Activated B cell treated with CpG ODN at 0.5 μM for 24 hours (primary cell): ENCODE results near the gene CTNNA2. TPM values are rescaled to one million over a fixed set of nuclear protein-coding genes. Genes with fewer than 3 reads are reported as not detected.

Experiments
- ATAC-seq: fragments of 200-7000 bp; cut with Tn5 transposase; one replicate; pipeline ENCODE4 v1.10.0; 2021; ENCODE audit warnings: low read depth, mild to moderate bottlenecking, moderate library complexity
- CTCF ChIA-PET: fragments of 350-600 bp; sonication (Branson Sonifier 250); formaldehyde crosslinking; loops from one replicate; lab custom pipeline; 2021; ENCODE audit warnings: antibody characterized with exemption; lab: Charles Lee
- POLR2A ChIA-PET: fragments of 350-600 bp; sonication (Branson Sonifier 250); formaldehyde crosslinking; loops from one replicate; lab custom pipeline; 2021; ENCODE audit warnings: antibody characterized with exemption; lab: Charles Lee
- DNase-seq: peaks from one replicate; pipeline ENCODE4 v3.0.0; 2022
- H3K27ac Mint-ChIP-seq: one replicate; pipeline ENCODE4 v1.8.0; 2020; ENCODE audit warnings: mixed read lengths
- H3K27me3 Mint-ChIP-seq: one replicate; pipeline ENCODE4 v1.8.0; 2021; ENCODE audit warnings: mixed read lengths
- H3K36me3 Mint-ChIP-seq: one replicate; pipeline ENCODE4 v1.8.0; 2021; ENCODE audit warnings: low read depth, mixed read lengths
- H3K4me1 Mint-ChIP-seq: one replicate; pipeline ENCODE4 v1.8.0; 2021; ENCODE audit warnings: mixed read lengths
- H3K4me3 Mint-ChIP-seq: one replicate; pipeline ENCODE4 v1.8.0; 2020; ENCODE audit warnings: mild to moderate bottlenecking, mixed read lengths
- H3K9me3 Mint-ChIP-seq: one replicate; pipeline ENCODE4 v1.8.0; 2020; ENCODE audit warnings: mixed read lengths
- intact Hi-C: fragments of 100-400 bp; cut with micrococcal nuclease; formaldehyde crosslinking; loops from one replicate; pipeline ENCODE4 v1.15.1; 2024
- total RNA-seq: library from RNA; stranded (reverse); gene quantifications from 2 replicates; pipeline ENCODE4 v1.2.3, GENCODE V29; 2022
- TF ChIP-seq, protein P1 (sequence below): fragments of 200-600 bp; IDR thresholded peaks from one replicate; pipeline ENCODE4 v1.8.0; 2022; ENCODE audit warnings: antibody characterized with exemption, mild to moderate bottlenecking

CTNNA2 gene
- total RNA-seq, 1 donor from 2014 or later: not detected

- Mint-ChIP-seq H3K9me3 (no peaks in the 10 kb centered on the region), H3K27me3 (no peaks in the 10 kb centered on the region), H3K4me1 (no peaks in the 10 kb centered on the region), H3K27ac (no peak overlapping the region), H3K4me3 (no peak overlapping the region), H3K36me3 (no peaks in the 10 kb centered on the region)
- no peak for DNase-seq
- POLR2A ChIA-PET: no interaction called here
- TF ChIP-seq, protein P1, sequence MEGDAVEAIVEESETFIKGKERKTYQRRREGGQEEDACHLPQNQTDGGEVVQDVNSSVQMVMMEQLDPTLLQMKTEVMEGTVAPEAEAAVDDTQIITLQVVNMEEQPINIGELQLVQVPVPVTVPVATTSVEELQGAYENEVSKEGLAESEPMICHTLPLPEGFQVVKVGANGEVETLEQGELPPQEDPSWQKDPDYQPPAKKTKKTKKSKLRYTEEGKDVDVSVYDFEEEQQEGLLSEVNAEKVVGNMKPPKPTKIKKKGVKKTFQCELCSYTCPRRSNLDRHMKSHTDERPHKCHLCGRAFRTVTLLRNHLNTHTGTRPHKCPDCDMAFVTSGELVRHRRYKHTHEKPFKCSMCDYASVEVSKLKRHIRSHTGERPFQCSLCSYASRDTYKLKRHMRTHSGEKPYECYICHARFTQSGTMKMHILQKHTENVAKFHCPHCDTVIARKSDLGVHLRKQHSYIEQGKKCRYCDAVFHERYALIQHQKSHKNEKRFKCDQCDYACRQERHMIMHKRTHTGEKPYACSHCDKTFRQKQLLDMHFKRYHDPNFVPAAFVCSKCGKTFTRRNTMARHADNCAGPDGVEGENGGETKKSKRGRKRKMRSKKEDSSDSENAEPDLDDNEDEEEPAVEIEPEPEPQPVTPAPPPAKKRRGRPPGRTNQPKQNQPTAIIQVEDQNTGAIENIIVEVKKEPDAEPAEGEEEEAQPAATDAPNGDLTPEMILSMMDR: no peak
- intact Hi-C loops: no loop called here
- CTCF ChIA-PET: no interaction called here
- ATAC-seq: no peak
Measured at GRCh38 chr2:80256782-80257167, 743.9 kb downstream of the CTNNA2 start.

DNA sequence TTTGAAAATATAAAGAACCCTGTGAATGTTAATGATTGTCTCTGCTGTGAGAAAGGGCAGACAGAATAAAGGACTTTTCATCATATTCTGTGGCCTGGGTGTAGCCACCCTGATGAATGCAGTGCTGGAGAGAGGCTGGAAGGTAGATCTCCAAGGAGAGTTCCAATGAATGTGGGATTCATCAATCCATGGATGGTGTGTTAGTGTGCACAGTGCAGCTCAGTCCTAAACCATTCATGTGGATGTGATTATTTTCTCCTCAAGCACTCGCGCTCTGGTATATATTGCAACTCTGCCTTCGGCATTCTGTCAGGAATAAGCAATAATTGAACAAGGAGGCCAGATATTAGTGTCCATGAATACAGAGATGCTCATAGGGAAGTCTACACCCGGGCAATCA lies 744.6 kb downstream of the CTNNA2 start:
- Mint-ChIP-seq H3K36me3 (no peaks in the 10 kb centered on the region), H3K4me1 (no peaks in the 10 kb centered on the region), H3K27me3 (no peaks in the 10 kb centered on the region), H3K27ac (no peak overlapping the region), H3K4me3 (no peak overlapping the region), H3K9me3 (no peaks in the 10 kb centered on the region)
- TF ChIP-seq, protein P1: no peak
- POLR2A ChIA-PET: no interaction called here
- ATAC-seq: no peak
- CTCF ChIA-PET: no interaction called here
- intact Hi-C loops: no loop called here
- DNase-seq: no peak

DNA sequence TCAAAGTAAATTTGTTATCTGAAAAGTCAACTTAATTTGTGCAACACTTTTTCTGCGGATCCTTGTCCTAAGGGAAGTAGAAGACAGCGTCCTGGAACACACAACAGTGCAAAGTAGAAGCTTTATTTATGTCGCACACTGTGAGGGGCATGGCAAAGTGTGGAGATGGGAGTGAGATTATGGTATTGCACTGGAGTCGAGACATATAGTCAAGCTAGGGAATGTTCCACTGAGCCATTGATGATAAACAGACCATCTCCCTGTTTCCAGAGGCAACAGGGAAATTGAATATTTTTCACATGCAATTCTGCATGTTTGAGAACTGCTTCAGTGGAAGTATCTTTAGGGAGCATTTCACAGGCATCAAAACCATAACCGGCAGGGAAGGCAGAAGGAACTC lies 745.5 kb downstream of the CTNNA2 start:
- no peaks in the 10 kb centered on the region for H3K36me3 Mint-ChIP-seq
- H3K27me3 Mint-ChIP-seq: no peaks in the 10 kb centered on the region
- ATAC-seq (no peak), DNase-seq (no peak)
- ChIA-PET CTCF (no interaction called here), POLR2A (no interaction called here)
- H3K4me1 Mint-ChIP-seq: no peaks in the 10 kb centered on the region
- H3K27ac Mint-ChIP-seq: no peak overlapping the region
- no peaks in the 10 kb centered on the region for H3K9me3 Mint-ChIP-seq
- no peak overlapping the region for H3K4me3 Mint-ChIP-seq
- intact Hi-C loops: no loop called here
- TF ChIP-seq, protein P1: no peak

DNA sequence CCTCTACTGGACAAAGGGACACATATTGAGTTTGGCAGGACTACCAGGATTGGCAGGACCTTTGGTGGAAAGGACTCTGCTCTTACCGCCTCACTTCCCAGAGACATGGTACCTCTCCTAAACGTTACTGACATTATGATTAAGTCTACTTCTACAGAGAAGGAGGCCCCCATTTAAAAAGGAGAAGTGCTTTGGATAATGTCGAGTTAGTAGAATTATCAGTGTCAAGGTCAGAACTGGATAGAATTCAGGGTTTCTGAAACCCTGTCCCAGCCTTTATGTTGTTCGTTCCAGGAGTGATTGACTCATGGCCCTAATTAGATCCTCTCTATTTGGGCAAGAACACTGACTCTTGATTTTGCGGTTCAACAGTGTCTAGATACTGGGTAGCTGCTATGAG lies 745.9 kb downstream of the CTNNA2 start:
- ChIA-PET POLR2A (no interaction called here), CTCF (no interaction called here)
- ATAC-seq: no peak
- intact Hi-C loops: no loop called here
- no peaks in the 10 kb centered on the region for H3K27me3 Mint-ChIP-seq
- TF ChIP-seq, protein P1: no peak
- no peaks in the 10 kb centered on the region for H3K36me3 Mint-ChIP-seq
- H3K27ac Mint-ChIP-seq: no peak overlapping the region
- no peak for DNase-seq
- H3K9me3 Mint-ChIP-seq: no peaks in the 10 kb centered on the region
- H3K4me1 Mint-ChIP-seq: no peaks in the 10 kb centered on the region
- H3K4me3 Mint-ChIP-seq: no peak overlapping the region

GRCh38 chr2:80259292-80259691 lies 746.4 kb downstream of the CTNNA2 start:
- TF ChIP-seq, protein P1: no peak
- Mint-ChIP-seq H3K27me3 (no peaks in the 10 kb centered on the region), H3K36me3 (no peaks in the 10 kb centered on the region), H3K9me3 (no peaks in the 10 kb centered on the region), H3K4me1 (no peaks in the 10 kb centered on the region), H3K27ac (no peak overlapping the region), H3K4me3 (no peak overlapping the region)
- no peak for ATAC-seq
- intact Hi-C loops: no loop called here
- DNase-seq: no peak
- ChIA-PET CTCF (no interaction called here), POLR2A (no interaction called here)
